Fibroblast of skin of scalp (primary cell): ENCODE data around the gene PCYT1A.
"Not testable (repeated sequence)": the region's sequence is repeated elsewhere in the genome, so short reads cannot be mapped to it uniquely, and the experiment has no call there.

Experiments
- DNase-seq: peaks from one replicate; pipeline ENCODE4 v3.0.0-alpha.2; 2013

Gene PCYT1A

DNA sequence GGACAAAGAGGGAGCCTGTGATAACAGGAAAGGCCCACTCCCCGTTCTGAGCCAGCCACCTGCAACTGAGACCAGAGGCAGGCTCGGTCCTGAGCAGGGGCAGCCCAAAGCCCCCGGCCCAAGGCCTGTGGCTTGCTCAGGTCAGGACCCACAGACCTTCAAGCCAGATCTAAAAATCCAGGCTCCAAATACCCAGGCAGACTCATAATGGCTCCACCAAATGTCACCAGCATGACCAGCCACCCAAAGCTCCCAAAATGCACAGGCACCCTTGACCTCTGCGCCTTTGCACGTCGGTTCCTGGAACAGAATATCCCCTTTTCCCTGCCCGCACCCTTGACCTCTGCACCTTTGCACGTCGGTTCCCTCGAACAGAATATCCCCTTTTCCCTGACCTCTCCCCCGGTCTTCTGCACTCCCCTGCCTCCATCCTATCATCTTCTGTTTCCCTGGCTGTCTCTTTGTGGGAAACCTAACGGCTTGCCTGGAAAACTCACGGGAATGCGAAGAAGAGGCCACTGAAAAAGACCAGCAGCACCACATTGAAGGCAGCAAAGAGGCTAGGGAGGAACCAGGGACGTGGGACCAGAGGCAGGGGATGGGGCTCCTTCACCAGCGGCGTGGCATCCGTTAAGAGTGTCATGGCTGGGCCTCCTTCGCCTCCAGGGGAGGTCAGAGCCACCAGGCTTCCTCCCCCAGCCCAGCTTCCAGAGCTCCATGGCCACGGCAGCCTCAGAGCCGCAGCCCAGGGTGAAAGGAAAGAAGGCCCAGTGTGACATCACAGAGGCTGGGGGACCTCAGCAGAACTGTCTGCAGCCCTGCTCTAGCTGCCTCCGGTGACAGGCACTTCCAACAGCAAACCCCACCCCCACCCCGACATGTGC, 76.6 kb downstream of the PCYT1A start, which contains the start of gene ZDHHC19:
TSS of gene ZDHHC19 (minus strand) at position 728 of the 884 bp plus-strand sequence. CDS start at position 643, 85 bp downstream.
- no peak for DNase-seq

DNA sequence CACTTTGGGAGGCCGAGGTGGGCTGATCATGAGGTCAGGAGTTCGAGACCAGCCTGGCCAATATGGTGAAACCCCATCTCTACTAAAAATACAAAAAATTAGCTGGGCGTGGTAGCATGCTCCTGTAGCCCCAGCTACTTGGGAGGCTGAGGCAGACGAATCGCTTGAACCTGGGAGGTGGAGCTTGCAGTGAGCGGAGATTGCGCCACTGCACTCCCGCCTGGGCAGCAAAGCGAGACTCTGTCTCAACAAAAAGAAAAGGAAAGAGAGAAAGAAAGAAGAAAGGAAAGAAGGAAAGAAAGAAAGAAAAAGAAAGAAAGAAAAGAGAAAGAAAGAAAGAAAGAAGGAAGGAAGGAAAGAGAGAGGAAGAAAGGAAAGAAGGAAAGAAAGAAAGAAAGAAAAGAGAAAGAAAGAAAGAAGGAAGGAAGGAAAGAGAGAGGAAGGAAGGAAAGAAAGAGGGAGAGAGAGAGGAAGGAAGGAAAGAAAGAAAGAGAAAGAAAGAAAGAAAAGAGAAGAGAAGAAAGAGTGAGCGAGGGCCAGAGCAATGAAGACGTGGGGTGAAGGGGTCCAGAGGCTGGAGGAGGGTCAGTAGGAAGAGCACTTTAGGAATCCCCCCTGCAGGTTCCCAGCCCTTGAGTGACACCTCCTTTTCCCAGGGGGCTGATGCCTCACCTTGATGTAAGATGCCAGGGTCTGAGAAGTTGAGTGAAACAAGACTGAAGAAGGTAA, 77.4 kb downstream of the PCYT1A start:
- not testable (repeated sequence) for DNase-seq

DNA sequence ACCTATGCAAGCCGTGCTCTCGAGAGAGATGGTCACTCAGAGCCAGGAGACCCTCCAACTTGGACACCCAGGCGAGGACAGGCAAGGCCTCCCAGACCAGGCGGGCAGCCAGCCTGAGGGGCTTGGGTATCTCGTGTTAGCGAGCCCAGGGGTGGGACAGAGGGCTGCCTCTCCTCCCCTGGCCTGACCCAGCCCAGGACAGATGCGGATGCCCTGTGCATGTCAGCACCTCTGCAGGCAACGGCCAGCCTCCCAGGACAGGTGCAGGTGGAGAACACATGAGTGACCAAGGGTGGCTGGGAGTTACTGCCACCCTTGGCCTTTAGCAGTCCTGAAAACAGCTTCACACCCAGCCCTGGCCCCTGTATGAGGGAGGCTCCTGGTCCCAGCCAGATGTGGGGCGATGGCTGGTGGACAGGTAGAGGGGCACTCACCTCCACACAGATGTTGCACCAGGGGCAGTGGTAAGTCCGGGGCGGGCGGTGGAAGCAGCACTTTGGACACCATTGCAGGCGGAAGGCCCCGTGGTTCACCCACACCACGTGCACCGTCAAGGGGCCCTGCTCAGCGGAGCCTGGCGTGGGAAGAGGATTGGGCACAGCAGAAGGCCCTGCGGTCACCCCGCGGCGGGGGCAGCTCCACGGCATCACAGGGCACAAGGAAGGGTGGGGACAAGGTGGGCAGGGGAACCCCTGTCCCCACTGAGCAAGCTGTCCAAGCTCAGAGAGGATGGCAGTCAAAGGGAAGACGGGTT, 78.4 kb downstream of the PCYT1A start:
- no peak for DNase-seq

DNA sequence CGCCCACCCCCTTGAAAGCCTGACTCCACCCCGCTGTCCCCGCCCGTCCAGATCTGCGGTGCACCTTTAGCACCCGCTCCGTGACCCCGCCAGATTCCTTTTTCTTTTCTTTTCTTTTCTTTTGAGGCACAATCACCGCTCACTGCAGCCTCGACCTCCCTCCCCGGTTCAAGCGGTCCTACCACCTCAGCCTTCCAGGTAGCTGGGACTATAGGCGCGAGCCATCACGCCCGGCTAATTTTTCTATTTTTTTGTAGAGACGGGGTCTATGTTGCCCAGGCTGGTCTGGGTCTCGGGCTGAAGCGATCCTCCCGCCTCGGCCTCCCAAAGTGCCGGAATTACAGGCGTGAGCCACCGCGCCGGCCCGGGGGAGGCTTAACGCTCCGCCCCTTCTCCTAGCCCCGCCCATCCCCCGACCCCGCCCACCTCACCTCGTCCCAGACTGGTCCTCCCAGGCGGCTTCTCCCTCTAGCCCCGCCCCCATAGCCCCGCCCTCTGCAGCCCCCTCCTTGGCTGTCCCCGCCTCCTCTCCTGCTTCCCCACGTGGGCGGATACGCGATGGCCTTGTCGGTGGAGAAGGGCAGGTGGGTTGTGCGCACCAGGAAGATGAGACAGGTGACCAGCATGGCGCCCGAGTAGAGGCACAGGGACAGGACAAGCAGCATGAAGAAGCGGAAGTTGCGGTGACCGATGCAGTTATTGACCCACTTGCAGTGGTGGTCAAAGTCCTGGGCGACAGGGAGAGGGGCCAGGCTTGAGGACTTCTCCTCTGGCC, 79.5 kb downstream of the PCYT1A start:
- peak; percentile 28 for DNase-seq

DNA sequence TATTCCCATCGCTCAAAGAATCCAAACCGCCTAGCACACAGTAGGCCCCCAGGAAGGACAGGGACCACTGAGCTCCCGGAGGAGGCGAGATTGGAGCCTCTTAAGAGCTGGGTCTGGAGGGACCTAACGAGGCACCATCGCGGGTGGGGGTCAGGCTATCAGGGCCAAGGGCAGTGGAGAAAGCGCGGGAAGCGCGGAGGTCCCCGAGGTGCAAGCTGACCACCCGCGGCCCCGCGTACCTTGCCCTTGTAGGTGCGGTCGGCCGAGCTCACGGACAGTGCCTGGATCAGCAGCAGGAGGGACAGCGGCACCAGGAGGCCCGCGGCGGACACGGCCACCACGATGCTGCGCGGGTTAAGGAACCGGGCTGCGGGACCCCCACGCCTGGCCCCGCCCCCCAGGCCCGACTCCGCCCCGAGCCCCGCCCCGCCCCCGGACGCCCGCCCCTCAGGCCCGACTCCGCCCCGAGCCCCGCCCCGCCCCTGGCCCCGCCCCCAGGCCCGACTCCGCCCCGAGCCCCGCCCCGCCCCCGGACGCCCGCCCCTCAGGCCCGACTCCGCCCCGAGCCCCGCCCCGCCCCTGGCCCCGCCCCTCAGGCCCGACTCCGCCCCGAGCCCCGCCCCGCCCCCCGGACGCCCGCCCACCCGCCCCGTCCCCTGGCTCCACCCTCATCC, 80.2 kb downstream of the PCYT1A start:
- DNase-seq, result no peak

DNA sequence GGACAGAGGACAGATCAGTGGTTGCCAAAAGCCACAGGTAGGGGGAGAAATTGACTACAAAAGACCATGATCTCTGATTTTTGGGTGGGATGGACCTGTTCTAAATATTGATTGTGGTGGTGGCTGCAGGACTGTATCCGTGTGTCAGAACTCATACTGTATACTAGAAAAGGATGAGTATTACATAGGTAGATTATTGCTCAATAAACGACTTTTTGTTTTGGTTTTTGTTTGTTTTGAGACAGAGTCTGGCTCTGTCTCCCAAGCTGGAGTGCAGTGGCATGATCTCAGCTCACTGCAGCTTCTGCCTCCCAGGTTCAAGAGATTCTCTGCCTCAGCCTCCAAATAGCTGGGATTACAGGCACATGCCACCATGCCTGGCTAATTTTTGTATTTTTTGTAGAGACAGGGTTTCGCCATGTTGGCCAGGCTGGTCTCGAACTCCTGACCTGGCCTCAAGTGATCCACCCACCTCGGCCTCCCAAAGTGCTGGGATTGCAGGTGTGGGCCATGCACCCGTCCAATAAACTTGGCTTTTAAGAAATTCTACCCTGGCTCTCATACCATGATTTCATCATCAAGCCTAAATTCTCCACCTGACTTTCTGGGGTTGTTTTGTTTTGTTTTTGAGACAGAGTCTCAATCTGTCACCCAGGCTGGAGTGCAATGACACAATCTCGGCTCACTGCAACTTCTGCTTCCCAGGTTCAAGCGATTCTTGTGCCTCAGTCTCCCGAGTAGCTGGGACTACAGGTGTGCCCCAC, 81.9 kb downstream of the PCYT1A start:
- not testable (repeated sequence) for DNase-seq

DNA sequence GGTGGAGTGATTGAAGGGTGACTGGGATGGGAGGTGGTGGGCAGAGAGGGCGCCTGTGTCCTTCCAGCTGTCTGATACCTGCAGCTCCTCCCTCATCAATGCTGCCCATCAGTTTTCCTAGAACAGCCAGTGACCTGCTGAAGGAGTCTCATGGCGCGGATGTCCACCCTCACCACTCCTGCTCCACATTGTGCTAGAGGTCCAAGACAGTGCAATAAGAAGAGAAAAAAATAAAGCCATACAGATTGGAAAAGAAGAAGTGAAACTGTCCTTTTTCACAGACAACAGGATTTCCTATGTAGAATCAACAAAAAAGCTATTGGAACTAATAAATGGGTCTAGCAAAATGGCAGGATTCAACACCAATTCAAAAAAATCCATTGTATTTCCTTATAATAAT, 83.7 kb downstream of the PCYT1A start:
- DNase-seq, result no peak

DNA sequence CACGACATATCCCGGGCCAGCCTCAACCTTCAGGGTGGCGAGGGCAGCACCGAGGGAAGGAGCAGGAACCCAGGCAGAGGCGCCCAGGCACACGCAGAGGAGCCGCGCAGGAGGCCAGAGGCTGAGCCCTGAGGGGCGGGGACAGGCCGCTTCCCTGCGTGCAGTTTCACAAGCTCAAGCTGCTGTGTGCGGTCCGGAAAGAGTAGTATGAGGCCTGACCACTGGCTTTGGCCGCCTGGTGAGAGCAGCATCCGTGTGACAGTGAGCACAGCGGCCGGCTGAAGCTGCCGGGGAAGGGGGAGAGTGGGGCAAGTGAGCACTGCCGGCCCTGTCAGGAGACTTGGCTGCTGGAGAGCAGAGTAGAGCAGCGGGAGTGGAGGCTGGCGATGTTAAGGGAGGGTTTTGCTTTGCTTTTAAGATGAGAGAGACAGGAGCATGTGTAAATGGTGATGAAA, 85.0 kb downstream of the PCYT1A start:
- DNase-seq, result peak; percentile 68

DNA sequence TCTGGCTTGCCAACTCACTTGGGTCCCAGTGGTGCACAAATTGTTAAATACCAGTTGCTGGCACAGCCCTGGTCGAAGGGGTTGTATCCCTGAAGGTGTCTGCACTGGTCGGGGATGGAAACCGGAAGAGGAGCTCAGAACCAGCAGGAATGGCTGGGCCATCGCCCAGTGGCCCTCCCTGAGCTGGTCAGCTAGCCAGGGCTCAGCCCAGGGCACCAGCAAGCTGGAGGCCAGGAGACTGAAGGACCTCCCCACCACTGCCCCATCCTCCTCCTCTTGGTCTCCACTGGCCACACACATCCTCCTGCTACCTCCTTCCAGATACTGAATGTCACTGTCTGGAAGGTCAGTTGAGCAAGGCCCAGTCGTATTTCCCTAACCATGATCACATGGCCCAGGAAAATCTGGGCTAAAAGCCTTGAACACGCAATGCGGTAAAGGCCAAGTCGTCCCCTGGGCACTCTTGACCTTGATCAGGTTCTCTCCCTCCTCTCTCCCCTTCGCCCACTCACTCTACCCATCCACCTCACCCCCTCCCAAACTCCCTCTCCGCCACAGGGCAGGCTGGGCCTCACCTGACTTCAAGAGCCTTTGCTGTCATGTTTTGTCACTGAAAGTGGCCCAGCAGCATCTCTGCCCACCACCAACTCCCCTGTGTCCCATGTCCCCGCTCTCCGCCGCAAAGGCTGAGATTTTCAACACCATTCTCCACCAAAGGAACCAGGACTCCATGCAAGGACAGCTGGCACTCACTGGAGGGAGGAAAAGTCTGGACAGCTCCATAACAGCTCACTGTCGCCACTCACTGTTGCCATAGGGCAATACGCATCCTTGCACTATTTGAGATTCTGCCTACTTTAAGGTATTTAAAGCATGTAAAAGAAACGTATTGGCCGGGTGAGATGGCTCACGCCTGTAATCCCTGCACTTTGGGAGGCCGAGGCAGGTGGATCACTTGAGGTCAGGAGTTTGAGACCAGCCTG, 88.5 kb downstream of the PCYT1A start:
- DNase-seq, result no peak

DNA sequence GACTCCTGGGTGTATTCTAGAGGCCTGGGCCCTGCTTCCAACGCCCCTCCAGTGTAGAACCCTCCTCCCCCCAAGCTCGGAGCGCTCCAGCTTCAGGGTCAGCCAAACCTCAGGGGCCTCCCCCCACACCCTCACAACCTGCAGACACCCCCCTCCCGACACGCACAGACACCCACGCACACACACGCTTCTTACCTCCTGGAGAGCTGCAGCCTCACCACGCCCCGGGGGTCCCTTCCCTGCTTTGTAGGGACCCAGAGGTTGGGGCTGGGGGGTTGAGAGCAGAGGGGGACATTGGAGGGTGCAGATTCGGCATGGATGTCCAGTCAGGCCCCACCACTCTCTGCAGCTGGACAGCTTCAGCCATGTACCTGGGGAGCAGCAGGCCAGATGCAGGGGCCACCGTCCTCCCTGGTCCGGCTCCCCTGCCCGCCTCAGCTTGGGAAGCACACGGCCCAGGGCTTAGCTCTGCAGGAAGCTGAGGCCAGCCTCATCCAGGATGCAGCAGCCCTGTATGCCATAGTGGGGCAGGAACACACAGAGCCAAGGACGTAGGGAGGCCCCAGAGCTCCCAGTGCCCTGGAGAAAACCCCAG, 89.3 kb downstream of the PCYT1A start:
- no peak for DNase-seq

DNA sequence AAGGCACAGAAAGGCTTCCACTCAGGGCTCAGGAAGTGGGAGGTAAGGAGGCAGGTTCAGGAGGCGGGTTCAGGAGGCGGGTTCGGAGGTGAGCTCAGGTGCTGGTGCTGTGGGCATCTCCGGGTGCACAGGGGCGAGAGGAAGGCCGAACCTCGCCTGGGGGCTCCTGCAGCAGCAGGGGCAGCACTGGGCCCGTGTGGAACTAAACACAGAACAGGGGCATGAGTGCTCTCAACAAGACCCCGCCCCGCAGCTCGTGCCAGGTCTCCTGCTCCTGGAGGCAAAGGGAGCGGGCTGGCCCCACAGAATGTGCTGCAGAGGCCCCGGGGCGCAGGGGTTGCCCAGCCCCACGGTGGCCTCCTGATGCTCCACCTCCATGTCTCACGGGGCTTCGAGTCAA, 90.0 kb downstream of the PCYT1A start:
- no peak for DNase-seq

DNA sequence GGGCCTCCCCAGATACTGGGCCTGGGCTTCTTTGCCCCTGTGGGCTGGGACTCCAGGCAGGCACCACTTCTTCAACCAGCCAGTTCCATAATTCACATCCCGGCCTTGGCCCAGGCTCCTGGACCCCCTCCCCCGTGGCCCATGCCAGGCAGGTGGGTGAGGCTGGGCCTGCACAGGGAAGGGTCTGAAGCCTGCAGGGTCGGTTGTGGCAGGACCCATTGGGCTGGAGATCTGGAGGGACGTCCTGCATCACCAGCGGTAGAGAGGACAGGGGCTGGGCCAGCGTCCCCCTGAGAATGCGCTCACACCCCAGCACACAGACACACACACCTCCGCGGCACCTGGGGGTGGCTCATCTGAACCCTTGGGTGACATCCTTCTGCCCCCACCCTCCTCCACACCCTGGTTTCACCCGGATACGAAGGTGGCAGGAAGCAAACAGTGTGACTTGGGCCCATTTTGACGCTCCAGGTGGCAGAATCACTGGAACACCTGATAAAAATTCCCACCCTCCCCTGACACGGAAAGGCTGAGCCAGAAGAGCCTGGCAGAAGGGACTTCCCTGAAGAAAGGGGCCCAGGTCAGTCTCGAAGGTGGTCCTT, 91.8 kb downstream of the PCYT1A start:
- no peak for DNase-seq

DNA sequence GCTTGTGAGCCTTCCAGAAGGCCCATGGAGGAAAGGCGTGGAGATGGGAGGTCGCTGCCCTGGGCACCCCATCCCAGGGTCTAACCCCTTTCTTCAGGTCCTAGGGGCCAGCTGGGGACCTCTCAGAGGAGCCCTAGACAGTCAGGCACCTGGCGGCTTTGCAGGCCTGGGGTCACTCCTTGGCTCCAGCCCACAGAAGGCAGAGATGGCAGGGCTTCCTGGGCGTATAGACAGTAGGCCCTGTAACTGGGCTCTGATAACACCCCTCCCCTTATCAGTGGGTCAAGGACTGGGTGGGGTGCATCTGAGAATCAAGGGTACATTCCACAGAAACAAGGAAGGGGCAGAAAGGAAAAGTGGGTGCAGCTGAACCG, 93.0 kb downstream of the PCYT1A start:
- no peak for DNase-seq

DNA sequence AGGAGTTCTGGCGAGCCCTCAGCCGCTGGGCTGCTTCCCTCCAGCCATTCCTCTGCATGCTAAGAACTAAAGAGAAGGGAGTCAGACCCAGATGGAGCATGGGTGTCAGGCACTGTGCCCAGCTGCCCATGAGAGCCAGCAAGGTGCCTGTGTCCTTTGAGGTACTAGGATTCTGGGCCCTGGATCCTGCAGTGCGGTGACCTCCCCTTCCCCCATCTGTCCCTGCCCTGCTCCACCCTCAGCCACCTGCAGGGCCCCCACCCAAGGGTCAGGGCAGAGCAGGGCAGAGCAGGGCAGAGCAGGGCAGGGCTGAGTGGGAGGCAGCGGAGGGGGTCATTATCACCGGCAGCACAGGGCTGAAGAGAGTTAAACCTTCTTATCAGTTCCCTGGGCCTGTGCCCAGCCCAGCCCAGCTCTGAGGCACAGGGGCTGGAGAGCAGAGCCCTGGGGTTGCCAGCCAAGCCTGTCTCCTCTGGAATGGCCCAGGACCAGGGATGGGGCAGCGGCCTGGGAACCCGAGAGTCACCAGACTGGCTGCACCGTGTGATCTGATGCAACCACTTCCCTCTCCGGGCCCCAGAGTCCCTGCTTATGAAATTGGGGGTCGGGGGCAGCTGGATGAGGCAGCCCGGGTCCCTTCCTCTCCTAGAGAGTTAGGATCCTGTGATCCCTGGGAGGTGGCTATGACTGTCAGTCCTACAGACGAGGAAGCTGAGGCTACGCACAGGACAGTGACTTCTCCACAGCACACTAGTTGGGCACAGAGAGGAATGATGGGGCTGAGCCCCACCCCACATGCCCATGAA, 93.6 kb downstream of the PCYT1A start:
- no peak for DNase-seq

DNA sequence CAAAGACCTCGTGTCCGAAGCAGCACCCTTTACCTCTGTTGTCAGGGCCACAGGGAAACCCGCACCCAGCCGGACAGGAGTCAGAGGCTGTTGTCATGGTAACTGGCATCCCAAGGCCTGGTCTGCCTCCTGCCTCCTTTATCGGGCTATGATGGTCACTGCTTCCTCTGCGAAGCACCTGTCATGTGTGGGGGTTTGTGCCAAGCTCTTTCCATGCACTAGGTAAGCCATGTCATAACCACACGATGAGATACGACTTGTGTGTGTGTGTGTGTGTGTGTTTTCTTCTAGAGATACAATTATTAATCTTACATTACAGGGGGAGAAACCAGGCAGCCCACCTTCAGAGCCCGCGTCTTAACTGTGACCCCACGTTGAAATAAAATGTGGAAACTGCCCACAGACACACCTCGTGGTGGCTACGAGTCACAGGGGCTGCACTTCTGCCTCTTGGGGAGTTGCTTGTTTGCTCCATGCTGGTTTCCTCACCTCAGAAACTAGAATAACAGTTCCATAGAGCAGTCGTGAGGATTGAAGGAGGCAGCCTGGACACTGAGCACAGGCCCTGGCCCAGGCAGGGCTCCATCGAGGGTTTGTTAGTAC, 94.3 kb downstream of the PCYT1A start:
- no peak for DNase-seq

DNA sequence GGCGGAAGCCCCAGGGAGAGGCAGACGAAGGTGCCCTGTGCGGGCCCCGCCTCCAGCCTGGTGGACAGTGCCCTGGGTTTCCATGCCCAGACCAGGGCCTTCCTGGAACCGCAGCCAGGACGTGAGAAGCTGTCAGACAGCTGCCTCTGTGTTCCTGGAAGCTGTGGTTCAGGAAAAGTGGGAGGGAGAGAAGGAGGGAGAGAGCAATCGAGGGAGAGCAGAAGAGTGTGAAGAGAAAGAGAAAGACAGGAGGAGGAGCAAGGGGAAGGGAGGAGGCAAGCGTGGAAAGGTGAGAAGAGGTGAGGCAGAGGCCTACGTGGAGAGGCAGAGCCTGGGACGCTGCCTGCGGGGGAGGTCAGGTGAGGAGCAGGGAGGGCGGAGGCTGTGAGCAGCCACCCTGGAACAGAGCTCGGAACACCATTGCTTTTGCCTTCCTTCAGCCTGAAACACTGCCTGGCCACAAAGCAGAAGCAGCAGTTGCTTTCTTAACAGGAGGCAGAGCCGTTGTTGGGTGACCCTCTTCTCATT, 94.9 kb downstream of the PCYT1A start:
- DNase-seq, result no peak

DNA sequence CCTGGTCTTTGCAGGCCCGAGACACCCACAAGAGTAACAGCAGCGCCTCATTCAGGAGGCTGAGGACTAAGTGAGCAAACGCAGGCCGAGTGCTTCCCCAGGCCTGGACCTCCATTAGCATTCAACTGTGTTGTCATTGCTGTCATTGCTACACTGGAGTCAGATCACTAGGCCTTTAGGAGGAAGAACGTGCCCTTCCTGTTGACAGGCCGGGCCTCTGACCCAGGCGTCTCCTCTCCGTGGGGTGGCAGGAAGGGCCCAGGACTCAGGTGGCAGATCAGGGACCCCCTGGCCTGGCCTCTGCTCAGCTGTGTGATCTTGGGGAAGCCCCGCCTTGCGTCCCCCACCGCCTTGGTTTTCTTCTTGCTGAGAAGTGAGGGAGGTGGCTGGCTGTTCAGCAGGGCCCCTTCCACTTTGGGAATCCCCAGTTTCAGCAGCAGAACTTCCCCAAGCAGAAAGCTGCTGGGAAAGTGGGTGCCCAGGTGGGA, 95.4 kb downstream of the PCYT1A start:
- no peak for DNase-seq
